ENCODE data around the gene CTPS2.

- TF ChIP-seq CTCF (IDR thresholded peaks at IDR 0.05) (no peak), EZH2 (IDR thresholded peaks at IDR 0.05) (no peak), EZH2phosphoT487 (IDR thresholded peaks at IDR 0.05) (no peak)
These were observed 93.4 kb downstream of the CTPS2 start for GRCh38 chrX:16619024-16619423.

Measured in neural progenitor cell (in vitro differentiated cells).